Endothelial cell of umbilical vein (primary cell): ENCODE data around the gene RIC1. TPM values are rescaled to one million over a fixed set of nuclear protein-coding genes. Genes with fewer than 3 reads are reported as not detected.

Experiments used
- BruUV-seq: library from RNA; stranded (reverse); fragments of 400-500 nt; replicated peaks from 2 replicates; lab custom pipeline; 2021; lab: Mats Ljungman, UMichigan
- CTCF ChIA-PET: fragments of 300-600, 350-600 bp; sonication (Branson Sonifier 250); formaldehyde crosslinking; loops from one replicate; lab custom pipeline; 2021; ENCODE audit warnings: antibody characterized with exemption, inconsistent platforms; lab: Charles Lee
- POLR2A ChIA-PET: fragments of 300-600, 350-600 bp; sonication (Branson Sonifier 250); formaldehyde crosslinking; loops from one replicate; lab custom pipeline; 2021; ENCODE audit warnings: antibody characterized with exemption, inconsistent platforms; lab: Charles Lee
- DNase-seq: peaks from one replicate; pipeline ENCODE4 v3.0.0-alpha.2; 2011; ENCODE audit warnings: low read depth, low spot score
- FAIRE-seq: peaks from 2 replicates; lab custom pipeline; 2011; peaks lifted over from hg19 to GRCh38; lab: Jason Lieb, UNC
- H2AFZ ChIP-seq: 2 replicates; pipeline ENCODE4 v1.6.0; 2012; ENCODE audit warnings: low read depth, low read length, control low read depth, inconsistent platforms
- H3K27ac ChIP-seq: 2 replicates; pipeline ENCODE4 v1.5.1; 2011; ENCODE audit warnings: low read depth, mild to moderate bottlenecking, control low read depth, low read length, moderate library complexity; ENCODE audit not compliant: insufficient read depth
- H3K27me3 ChIP-seq, 2 experiments: 2 replicates each; pipeline versions ENCODE4 v1.6.0 to v1.6.1; 2011; ENCODE audit warnings: low read length in 2 of 2, mixed read lengths in 1 of 2; ENCODE audit not compliant: control insufficient read depth in 2 of 2, insufficient read depth in 2 of 2
- H3K36me3 ChIP-seq, 2 experiments: 2 replicates in 1 of 2; 3 replicates in 1 of 2; pipeline ENCODE4 v1.5.1; 2011; ENCODE audit warnings: low read length in 2 of 2, mild to moderate bottlenecking in 1 of 2, moderate library complexity in 1 of 2; ENCODE audit not compliant: control insufficient read depth in 2 of 2, insufficient read depth in 2 of 2; ENCODE audit errors: extremely low read depth in 1 of 2
- H3K4me1 ChIP-seq: 3 replicates; pipeline ENCODE4 v1.5.1; 2011; ENCODE audit warnings: mild to moderate bottlenecking, low read length; ENCODE audit not compliant: control insufficient read depth, insufficient read depth; ENCODE audit errors: extremely low read depth
- H3K4me2 ChIP-seq: 2 replicates; pipeline ENCODE4 v1.6.1; 2011; ENCODE audit warnings: low read length, control low read depth, mixed read lengths; ENCODE audit not compliant: insufficient read depth
- H3K4me3 ChIP-seq, 3 experiments: fragments of 200-600 bp in 1 of 3; sonication (generic), shearing (Covaris generic) in 1 of 3; replicated peaks in 1 of 3; 2 replicates each; pipeline ENCODE4 v1.5.1; 2011 to 2016; ENCODE audit warnings: control low read depth in 3 of 3, low read length in 3 of 3, mild to moderate bottlenecking in 2 of 3, inconsistent platforms in 1 of 3, low read depth in 1 of 3, moderate library complexity in 1 of 3; ENCODE audit not compliant: insufficient read depth in 1 of 3
- H3K79me2 ChIP-seq: 2 replicates; pipeline ENCODE4 v1.6.0; 2012; ENCODE audit warnings: low read length, inconsistent platforms; ENCODE audit not compliant: control insufficient read depth, insufficient read depth
- H3K9ac ChIP-seq: replicated peaks from 2 replicates; pipeline ENCODE3; 2011; ENCODE audit warnings: low read length, control low read depth; ENCODE audit not compliant: insufficient read depth; ENCODE audit errors: extremely low read depth
- H3K9me1 ChIP-seq: replicated peaks from 3 replicates; pipeline ENCODE4 v1.6.0; 2011; ENCODE audit warnings: mild to moderate bottlenecking, low read length; ENCODE audit not compliant: control insufficient read depth, insufficient read depth; ENCODE audit errors: extremely low read depth
- H3K9me3 ChIP-seq: replicated peaks from 2 replicates; pipeline ENCODE4 v1.5.1; 2012; ENCODE audit warnings: low read length, inconsistent platforms; ENCODE audit not compliant: control insufficient read depth, insufficient read depth
- H4K20me1 ChIP-seq: replicated peaks from 2 replicates; pipeline ENCODE3; 2011; ENCODE audit warnings: mild to moderate bottlenecking, low read length; ENCODE audit not compliant: control insufficient read depth, insufficient read depth; ENCODE audit errors: extremely low read depth
- EZH2 ChIP-seq: IDR thresholded peaks from 2 replicates; pipeline ENCODE4 v1.6.1; 2012; ENCODE audit warnings: borderline replicate concordance, low read depth, mild to moderate bottlenecking, moderate library complexity, low read length, inconsistent platforms; ENCODE audit not compliant: severe bottlenecking
- FOS ChIP-seq: IDR thresholded peaks from 2 replicates; pipeline ENCODE4 v1.6.1; 2011; ENCODE audit warnings: mild to moderate bottlenecking, low read length, moderate library complexity, borderline replicate concordance; ENCODE audit not compliant: insufficient read depth
- GATA2 ChIP-seq: IDR thresholded peaks from 2 replicates; pipeline ENCODE4 v1.7.0; 2011; ENCODE audit warnings: low read depth, mild to moderate bottlenecking, moderate library complexity, mixed read lengths, low read length; ENCODE audit not compliant: insufficient read length, insufficient read depth
- JUN ChIP-seq: IDR thresholded peaks from 2 replicates; pipeline ENCODE4 v1.6.1; 2011; ENCODE audit warnings: borderline replicate concordance, low read depth; ENCODE audit not compliant: insufficient read length, insufficient read depth
- MYC ChIP-seq: IDR thresholded peaks from one replicate; pipeline ENCODE4 v1.6.1; 2011; ENCODE audit warnings: mild to moderate bottlenecking, low read depth, low read length
- POLR2A ChIP-seq: IDR thresholded peaks from 2 replicates; pipeline ENCODE4 v1.6.1; 2012; ENCODE audit warnings: low read depth, mild to moderate bottlenecking, control low read depth, low read length
- POLR2AphosphoS5 ChIP-seq: IDR thresholded peaks from 2 replicates; pipeline ENCODE4 v1.6.1; 2012; ENCODE audit warnings: low read depth, mild to moderate bottlenecking, control low read depth, low read length, moderate library complexity; ENCODE audit not compliant: insufficient read depth
- dilution Hi-C: fragments of 300-500 bp; cut with MboI; formaldehyde crosslinking; loops from one replicate; pipeline ENCODE4 v1.15.0; 2019; ENCODE audit warnings: low sequenced_read_pairs; ENCODE audit not compliant: extremely low pct_ligation_motif_present
- intact Hi-C: fragments of 100-400 bp; cut with micrococcal nuclease; formaldehyde crosslinking; loops from one replicate; pipeline ENCODE4 v1.10.0; 2022
- polyA plus RNA-seq, 4 experiments: library from polyadenylated mRNA; depleted of rRNA in 3 of 4; stranded (reverse) in 3 of 4; unstranded in 1 of 4; fragments of >200 nt; gene quantifications; 2 replicates each; pipeline versions ENCODE4 v1.2.1 to v1.2.3, GENCODE V29; 2011 to 2012; ENCODE audit warnings: missing spikeins in 1 of 4
- total RNA-seq: library from RNA; stranded (reverse); gene quantifications from 2 replicates; pipeline ENCODE4 v1.2.3, GENCODE V29; 2021
- TF ChIP-seq, protein P1 (sequence below), 2 donors: IDR thresholded peaks; 1 replicate in 1 of 2; 2 replicates in 1 of 2; pipeline ENCODE4 v1.5.1; 2011; ENCODE audit warnings: low read length in 2 of 2, mild to moderate bottlenecking in 2 of 2, moderate library complexity in 2 of 2, control low read depth in 1 of 2, inconsistent platforms in 1 of 2, low read depth in 1 of 2; ENCODE audit not compliant: insufficient read depth in 1 of 2; ENCODE audit errors: extremely low read depth in 1 of 2
- TF ChIP-seq, protein P2 (sequence below): IDR thresholded peaks from 2 replicates; pipeline ENCODE4 v1.6.1; 2011; ENCODE audit not compliant: insufficient read depth, insufficient read length

RIC1 gene
- total and polyA plus RNA-seq, 2 donors (not counting 3 experiments of a cell fraction or from before 2014, with no cell fraction given): 14.0 to 23.5 TPM

DNA sequence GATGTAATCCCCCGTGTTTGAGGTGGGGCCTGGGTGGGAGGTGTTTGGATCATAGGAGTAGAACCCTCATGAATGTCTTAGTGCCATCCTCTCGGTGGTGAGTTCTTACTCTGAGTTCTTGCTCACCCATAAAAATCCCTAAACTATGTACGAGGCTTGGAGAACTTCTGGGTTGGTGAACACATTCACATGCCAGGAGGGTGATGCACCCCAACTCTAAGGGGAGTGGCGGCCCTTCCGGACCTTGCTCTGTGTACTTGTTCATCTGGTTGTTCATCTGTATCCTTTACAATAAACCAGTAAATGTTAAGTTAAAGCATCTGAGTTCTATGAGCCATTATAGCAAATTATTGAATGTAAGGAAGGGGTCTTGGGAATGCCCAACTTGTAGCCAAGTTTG is 36.0 kb upstream of the RIC1 start:
- intact Hi-C loops (loop anchor here (5.0 kb wide), 1 partner anchor 606 kb away; the partner anchor contains the start of gene JAK2), dilution Hi-C loops (no loop called here)
- Histone ChIP-seq H3K4me1 (peaks cover 6% of the 10 kb centered on the region), H3K27me3 (no peaks in the 10 kb centered on the region), H3K4me2 (no peak overlapping the region), H3K27ac (no peak overlapping the region), H3K9me3 (no peaks in the 10 kb centered on the region), H3K4me3 (no peak overlapping the region), H3K79me2 (no peaks in the 10 kb centered on the region), H3K9ac (no peak overlapping the region), H3K9me1 (no peaks in the 10 kb centered on the region), H3K36me3 (no peaks in the 10 kb centered on the region), H2AFZ (no peak overlapping the region), H4K20me1 (no peaks in the 10 kb centered on the region)
- no peak for FAIRE-seq
- ChIA-PET CTCF (no interaction called here), POLR2A (no interaction called here)
- TF ChIP-seq POLR2A (no peak), JUN (no peak), MYC (no peak), GATA2 (no peak), EZH2 (no peak), FOS (no peak), POLR2AphosphoS5 (no peak)
- TF ChIP-seq, protein P1, sequence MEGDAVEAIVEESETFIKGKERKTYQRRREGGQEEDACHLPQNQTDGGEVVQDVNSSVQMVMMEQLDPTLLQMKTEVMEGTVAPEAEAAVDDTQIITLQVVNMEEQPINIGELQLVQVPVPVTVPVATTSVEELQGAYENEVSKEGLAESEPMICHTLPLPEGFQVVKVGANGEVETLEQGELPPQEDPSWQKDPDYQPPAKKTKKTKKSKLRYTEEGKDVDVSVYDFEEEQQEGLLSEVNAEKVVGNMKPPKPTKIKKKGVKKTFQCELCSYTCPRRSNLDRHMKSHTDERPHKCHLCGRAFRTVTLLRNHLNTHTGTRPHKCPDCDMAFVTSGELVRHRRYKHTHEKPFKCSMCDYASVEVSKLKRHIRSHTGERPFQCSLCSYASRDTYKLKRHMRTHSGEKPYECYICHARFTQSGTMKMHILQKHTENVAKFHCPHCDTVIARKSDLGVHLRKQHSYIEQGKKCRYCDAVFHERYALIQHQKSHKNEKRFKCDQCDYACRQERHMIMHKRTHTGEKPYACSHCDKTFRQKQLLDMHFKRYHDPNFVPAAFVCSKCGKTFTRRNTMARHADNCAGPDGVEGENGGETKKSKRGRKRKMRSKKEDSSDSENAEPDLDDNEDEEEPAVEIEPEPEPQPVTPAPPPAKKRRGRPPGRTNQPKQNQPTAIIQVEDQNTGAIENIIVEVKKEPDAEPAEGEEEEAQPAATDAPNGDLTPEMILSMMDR (IDR thresholded peaks at IDR 0.05; ENCODE audit: extremely low read depth in 1 of 2, insufficient read depth in 1 of 2, low read depth in 1 of 2, low read length in 2 of 2): no peak
- TF ChIP-seq, protein P2, sequence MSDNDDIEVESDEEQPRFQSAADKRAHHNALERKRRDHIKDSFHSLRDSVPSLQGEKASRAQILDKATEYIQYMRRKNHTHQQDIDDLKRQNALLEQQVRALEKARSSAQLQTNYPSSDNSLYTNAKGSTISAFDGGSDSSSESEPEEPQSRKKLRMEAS: no peak
- BruUV-seq: no TSS peak
- DNase-seq: no peak
